Panc1 (cell line): ENCODE measurements around the gene ZFP36L2.

Source experiments
- POLR2AphosphoS5 ChIP-seq: IDR thresholded peaks from 2 replicates; pipeline ENCODE4 v1.6.1; 2012; ENCODE audit warnings: mild to moderate bottlenecking, low read depth, low read length, moderate library complexity
- SIN3A ChIP-seq: IDR thresholded peaks from 2 replicates; pipeline ENCODE4 v1.6.1; 2012; ENCODE audit warnings: low read depth, mild to moderate bottlenecking, low read length, moderate library complexity, borderline replicate concordance; ENCODE audit not compliant: insufficient read depth
- TCF7L2 ChIP-seq: IDR thresholded peaks from 2 replicates; pipeline ENCODE4 v1.6.1; 2011; ENCODE audit warnings: mild to moderate bottlenecking, low read depth, low read length, inconsistent platforms
- TF ChIP-seq, protein P1 (sequence below): fragments of 450-650 bp; IDR thresholded peaks from 2 replicates; pipeline ENCODE4 v1.5.1; 2017; ENCODE audit warnings: mild to moderate bottlenecking

DNA sequence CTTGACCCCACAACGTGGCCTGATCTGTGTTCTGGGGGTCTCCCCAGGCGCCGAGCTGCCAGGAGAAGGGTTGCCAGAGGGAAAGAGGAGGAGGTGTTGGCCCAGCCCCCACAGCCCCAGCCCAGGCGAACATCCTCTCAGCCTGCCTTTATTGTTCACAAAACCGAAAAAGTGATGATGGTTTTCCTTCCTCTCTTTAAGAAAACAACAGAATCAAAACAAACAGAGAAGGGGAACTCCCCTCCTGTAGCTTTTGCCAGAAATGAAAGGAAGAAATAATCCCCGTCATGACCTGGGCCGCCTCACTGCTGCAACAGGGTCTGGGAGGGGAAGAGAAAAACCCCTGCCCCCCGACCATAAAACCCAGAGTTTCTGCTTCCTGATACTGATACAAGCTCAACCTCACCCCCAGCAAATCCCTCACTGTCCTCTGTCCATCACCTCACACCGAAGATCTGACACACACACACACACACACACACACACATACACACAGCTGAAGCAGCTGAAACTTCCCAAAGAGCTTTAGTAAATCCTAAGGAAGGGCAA, 52.0 kb downstream of the ZFP36L2 start:
- TF ChIP-seq, protein P1, sequence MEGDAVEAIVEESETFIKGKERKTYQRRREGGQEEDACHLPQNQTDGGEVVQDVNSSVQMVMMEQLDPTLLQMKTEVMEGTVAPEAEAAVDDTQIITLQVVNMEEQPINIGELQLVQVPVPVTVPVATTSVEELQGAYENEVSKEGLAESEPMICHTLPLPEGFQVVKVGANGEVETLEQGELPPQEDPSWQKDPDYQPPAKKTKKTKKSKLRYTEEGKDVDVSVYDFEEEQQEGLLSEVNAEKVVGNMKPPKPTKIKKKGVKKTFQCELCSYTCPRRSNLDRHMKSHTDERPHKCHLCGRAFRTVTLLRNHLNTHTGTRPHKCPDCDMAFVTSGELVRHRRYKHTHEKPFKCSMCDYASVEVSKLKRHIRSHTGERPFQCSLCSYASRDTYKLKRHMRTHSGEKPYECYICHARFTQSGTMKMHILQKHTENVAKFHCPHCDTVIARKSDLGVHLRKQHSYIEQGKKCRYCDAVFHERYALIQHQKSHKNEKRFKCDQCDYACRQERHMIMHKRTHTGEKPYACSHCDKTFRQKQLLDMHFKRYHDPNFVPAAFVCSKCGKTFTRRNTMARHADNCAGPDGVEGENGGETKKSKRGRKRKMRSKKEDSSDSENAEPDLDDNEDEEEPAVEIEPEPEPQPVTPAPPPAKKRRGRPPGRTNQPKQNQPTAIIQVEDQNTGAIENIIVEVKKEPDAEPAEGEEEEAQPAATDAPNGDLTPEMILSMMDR, result no peak
- TF ChIP-seq TCF7L2 (no peak), POLR2AphosphoS5 (no peak), SIN3A (no peak)
